ENCODE results near the gene SLC16A3. TPM values are rescaled to one million over a fixed set of nuclear protein-coding genes. Genes with fewer than 3 reads are reported as not detected.
"Not testable (repeated sequence)": the region's sequence is repeated elsewhere in the genome, so short reads cannot be mapped to it uniquely, and the experiment has no call there.

Gene SLC16A3
- total RNA-seq, 2 donors from 2014 or later = 76.0 to 113 TPM

DNA sequence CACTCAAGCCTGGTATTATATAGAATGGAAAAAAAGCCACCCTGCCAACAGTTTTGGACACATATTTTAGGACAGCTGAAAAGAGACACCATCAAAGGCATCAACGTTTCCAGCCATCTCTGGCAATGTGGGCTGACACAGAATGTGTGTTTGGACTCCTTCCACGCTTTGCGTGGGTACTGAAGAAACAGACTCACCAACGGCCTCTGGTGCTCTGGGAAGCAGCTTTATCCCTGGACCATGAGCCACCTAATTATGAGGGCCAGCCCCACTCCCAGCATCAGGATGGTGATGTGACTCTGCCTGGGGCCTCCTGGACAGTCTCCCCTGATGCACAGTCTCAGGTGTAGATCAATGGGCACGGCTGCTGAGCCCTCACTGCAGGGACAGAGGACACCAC lies 44.1 kb upstream of the SLC16A3 start:
- no peaks in the 10 kb centered on the region for H3K9me3 ChIP-seq
- no peaks in the 10 kb centered on the region for H3K27me3 ChIP-seq (replicated peaks; ENCODE audit: insufficient read depth)
- no peak overlapping the region for H3K27ac ChIP-seq
- ATAC-seq (ENCODE audit: insufficient number of reproducible peaks, low FRiP score, low read depth) (no peak), DNase-seq (ENCODE audit: low spot score) (no peak)
- no peak overlapping the region for H3K4me3 ChIP-seq
- TF ChIP-seq, protein P1, sequence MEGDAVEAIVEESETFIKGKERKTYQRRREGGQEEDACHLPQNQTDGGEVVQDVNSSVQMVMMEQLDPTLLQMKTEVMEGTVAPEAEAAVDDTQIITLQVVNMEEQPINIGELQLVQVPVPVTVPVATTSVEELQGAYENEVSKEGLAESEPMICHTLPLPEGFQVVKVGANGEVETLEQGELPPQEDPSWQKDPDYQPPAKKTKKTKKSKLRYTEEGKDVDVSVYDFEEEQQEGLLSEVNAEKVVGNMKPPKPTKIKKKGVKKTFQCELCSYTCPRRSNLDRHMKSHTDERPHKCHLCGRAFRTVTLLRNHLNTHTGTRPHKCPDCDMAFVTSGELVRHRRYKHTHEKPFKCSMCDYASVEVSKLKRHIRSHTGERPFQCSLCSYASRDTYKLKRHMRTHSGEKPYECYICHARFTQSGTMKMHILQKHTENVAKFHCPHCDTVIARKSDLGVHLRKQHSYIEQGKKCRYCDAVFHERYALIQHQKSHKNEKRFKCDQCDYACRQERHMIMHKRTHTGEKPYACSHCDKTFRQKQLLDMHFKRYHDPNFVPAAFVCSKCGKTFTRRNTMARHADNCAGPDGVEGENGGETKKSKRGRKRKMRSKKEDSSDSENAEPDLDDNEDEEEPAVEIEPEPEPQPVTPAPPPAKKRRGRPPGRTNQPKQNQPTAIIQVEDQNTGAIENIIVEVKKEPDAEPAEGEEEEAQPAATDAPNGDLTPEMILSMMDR (IDR thresholded peaks at IDR 0.05) = no peak
- H3K4me1 ChIP-seq (ENCODE audit: control insufficient read depth in 1 of 2, low read depth in 2 of 2) = no peaks in the 10 kb centered on the region
- H3K36me3 ChIP-seq = peaks cover 10% of the 10 kb centered on the region

DNA sequence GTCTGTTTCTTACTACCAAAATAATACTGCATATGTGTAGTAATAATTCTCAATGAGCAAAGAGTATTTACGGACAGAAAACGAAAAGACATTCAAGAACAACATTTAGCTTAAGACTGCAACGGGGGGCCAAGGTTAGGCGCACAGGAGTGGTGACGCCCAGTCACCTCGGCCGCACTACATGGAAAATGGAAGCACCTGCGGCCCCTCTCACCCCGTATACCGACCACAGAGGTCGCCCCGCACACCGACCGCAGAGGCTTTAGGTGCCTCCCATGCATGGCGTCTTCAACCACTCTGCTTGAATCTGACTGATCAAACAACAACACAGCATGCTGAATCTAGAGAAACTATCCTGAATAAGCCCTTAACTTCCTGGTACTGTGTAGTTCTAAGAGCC lies 42.6 kb upstream of the SLC16A3 start:
- H3K36me3 ChIP-seq = peaks cover 7% of the 10 kb centered on the region
- no peak for DNase-seq (ENCODE audit: low spot score)
- TF ChIP-seq, protein P1 (IDR thresholded peaks at IDR 0.05) = no peak
- no peak overlapping the region for H3K27ac ChIP-seq
- no peaks in the 10 kb centered on the region for H3K27me3 ChIP-seq (replicated peaks; ENCODE audit: insufficient read depth)
- H3K4me1 ChIP-seq (ENCODE audit: control insufficient read depth in 1 of 2, low read depth in 2 of 2) = no peaks in the 10 kb centered on the region
- H3K4me3 ChIP-seq = no peak overlapping the region
- no peaks in the 10 kb centered on the region for H3K9me3 ChIP-seq
- ATAC-seq (ENCODE audit: insufficient number of reproducible peaks, low FRiP score, low read depth) = no peak

DNA sequence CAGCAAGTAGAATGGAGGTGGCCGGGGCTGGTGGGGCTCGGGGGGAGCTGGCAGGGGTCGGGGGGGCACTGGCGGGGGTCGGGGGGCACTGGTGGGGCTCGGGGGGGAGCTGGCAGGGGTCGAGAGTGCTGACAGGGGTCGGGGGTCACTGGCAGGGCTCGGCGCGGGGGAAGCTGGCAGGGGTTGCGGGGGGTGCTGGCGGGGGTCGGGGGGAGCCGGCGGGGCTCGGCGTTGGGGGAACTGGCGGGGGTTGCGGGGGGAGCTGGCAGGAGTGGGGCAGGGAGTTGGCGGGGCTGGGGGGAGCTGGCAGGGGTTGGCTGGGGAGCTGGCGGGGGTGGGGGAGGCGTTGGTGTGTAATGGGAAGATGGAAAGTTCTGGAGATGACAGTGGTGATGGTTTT lies 41.3 kb upstream of the SLC16A3 start:
- TF ChIP-seq, protein P1 (IDR thresholded peaks at IDR 0.05) = no peak
- no peak for ATAC-seq (ENCODE audit: insufficient number of reproducible peaks, low FRiP score, low read depth)
- H3K36me3 ChIP-seq = peaks cover 7% of the 10 kb centered on the region

DNA sequence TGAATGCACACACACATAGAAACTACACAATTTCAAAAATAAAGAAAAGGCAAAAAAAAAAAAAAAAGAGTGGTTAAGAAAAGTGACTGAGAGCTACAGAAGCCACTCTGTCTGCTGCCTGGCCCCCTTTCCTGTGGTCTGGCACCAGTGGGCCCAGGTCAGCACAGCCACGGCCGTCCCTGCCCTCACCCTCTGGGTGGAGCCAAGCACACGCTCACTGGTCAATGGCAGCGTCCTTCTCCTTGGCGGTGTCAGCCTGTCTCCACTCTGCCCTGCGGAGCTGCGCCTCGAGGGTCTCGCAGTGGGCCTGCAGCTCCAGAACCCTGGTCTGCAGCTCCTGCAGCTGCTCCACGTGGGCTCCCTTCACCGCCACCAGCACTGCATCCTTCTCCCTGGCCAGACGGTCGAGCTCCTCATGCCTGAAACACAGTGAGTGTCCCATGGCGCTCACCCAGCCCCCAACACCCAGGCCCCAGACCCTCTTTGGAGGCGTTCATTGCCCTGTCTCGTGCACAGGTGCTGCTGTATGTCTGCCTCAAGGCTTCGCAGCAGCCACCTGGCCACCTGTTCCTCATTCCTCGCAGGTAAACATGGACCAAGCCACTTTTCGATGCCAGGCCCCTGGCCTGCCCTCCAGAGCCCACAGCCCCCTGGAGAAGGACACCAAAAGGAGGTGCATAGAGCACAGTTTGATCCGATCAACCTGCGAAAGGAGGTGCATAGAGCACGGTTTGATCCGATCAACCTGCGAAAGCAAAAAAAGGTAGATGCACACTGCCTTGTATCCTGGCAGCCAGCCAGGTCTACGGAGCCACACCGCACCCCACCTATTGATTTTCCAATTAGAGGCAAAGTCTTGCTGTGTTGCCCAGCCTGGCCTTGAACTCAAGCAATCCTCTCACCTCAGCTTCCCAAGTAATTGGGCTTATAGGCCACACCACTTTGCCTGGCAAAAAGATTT lies 40.6 kb upstream of the SLC16A3 start:
- DNase-seq (ENCODE audit: low spot score) (no peak), ATAC-seq (ENCODE audit: insufficient number of reproducible peaks, low FRiP score, low read depth) (no peak)
- Histone ChIP-seq H3K27ac (no peak overlapping the region), H3K9me3 (no peaks in the 10 kb centered on the region), H3K36me3 (peaks cover 11% of the 10 kb centered on the region), H3K4me1 (ENCODE audit: control insufficient read depth in 1 of 2, low read depth in 2 of 2) (no peaks in the 10 kb centered on the region), H3K27me3 (replicated peaks; ENCODE audit: insufficient read depth) (no peaks in the 10 kb centered on the region), H3K4me3 (no peak overlapping the region)
- TF ChIP-seq, protein P1 (IDR thresholded peaks at IDR 0.05) = no peak

More for the DNA sequence above, 41.3 kb upstream of the SLC16A3 start:
- H3K4me1 ChIP-seq (ENCODE audit: control insufficient read depth in 1 of 2, low read depth in 2 of 2) = no peaks in the 10 kb centered on the region
- H3K4me3 ChIP-seq = no peak overlapping the region
- H3K27ac ChIP-seq = no peak overlapping the region
- H3K9me3 ChIP-seq = no peaks in the 10 kb centered on the region
- H3K27me3 ChIP-seq (replicated peaks; ENCODE audit: insufficient read depth) = no peaks in the 10 kb centered on the region
- DNase-seq (ENCODE audit: low spot score) = no peak

DNA sequence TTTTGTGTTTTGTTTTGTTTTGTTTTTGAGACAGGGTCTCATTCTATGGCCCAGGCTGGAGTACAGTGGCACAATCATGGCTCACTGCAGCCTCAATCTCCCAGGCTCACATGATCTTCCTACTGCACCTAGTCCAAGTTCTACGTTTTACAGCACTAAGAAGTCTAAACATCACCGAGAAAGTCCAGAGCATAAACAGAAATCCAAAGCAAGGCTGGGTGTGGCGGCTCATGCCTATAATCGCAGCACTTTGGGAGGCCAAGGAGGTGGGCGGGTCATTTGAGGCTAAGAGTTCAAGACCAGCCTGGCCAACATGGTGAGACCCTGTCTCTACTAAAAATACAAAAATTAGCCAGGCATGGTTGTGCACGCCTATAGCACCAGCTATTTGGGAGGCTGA lies 35.8 kb upstream of the SLC16A3 start:
- peaks cover 10% of the 10 kb centered on the region for H3K36me3 ChIP-seq
- not testable (repeated sequence) for H3K27ac ChIP-seq

More for the DNA sequence above, 35.8 kb upstream of the SLC16A3 start:
- DNase-seq (ENCODE audit: low spot score); H3K9me3 ChIP-seq; H3K27me3 ChIP-seq (replicated peaks; ENCODE audit: insufficient read depth); ATAC-seq (ENCODE audit: insufficient number of reproducible peaks, low FRiP score, low read depth); H3K4me3 ChIP-seq: not testable (repeated sequence)
- peaks cover 0 to 13% of the 10 kb centered on the region in 2 donors for H3K4me1 ChIP-seq (ENCODE audit: control insufficient read depth in 1 of 2, low read depth in 2 of 2)

Data from thoracic aorta (tissue), 2 donors.